ENCODE measurements around the gene SMIM36. TPM values are rescaled to one million over a fixed set of nuclear protein-coding genes. Genes with fewer than 3 reads are reported as not detected.

Gene SMIM36
- total RNA-seq, 1 donor from 2014 or later, result not detected

GRCh38 chr17:55532670-55533069 lies 21.4 kb upstream of the SMIM36 start:
- CTCF ChIA-PET, result interaction anchor here (1.1 to 4.7 kb wide), 5 partner anchors 15 to 203 kb away, joined by 3 to 31 read pairs (median 4); no protein-coding TSS in a partner anchor
- no peak overlapping the region for H3K4me3 Mint-ChIP-seq
- TF ChIP-seq CTCF (IDR thresholded peaks at IDR 0.05), result no peak
- H3K4me1 Mint-ChIP-seq, result no peaks in the 10 kb centered on the region
- no peaks in the 10 kb centered on the region for H3K9me3 Mint-ChIP-seq
- intact Hi-C loops (cut with micrococcal nuclease), result no loop called here
- H3K27me3 Mint-ChIP-seq, result no peaks in the 10 kb centered on the region
- H3K27ac Mint-ChIP-seq, result no peak overlapping the region
- H3K36me3 Mint-ChIP-seq (ENCODE audit: low read depth), result no peaks in the 10 kb centered on the region
- DNase-seq, result no peak
- POLR2A ChIA-PET, result no interaction called here
- no peak for ATAC-seq (ENCODE audit: low read depth)

- CTCF ChIA-PET, result interaction anchor here (0.8 to 4.7 kb wide), 4 partner anchors 17 to 187 kb away, joined by 3 to 31 read pairs (median 4); no protein-coding TSS in a partner anchor
- intact Hi-C loops (cut with micrococcal nuclease), result no loop called here
- H3K4me3 Mint-ChIP-seq, result no peak overlapping the region
These were observed 19.9 kb upstream of the SMIM36 start for GRCh38 chr17:55531053-55531728.

GRCh38 chr17:55530064-55530463 lies 18.8 kb upstream of the SMIM36 start:
- no peak for TF ChIP-seq CTCF (IDR thresholded peaks at IDR 0.05)
- Mint-ChIP-seq H3K27me3 (no peaks in the 10 kb centered on the region), H3K4me1 (no peaks in the 10 kb centered on the region), H3K9me3 (no peaks in the 10 kb centered on the region), H3K4me3 (no peak overlapping the region), H3K27ac (no peak overlapping the region), H3K36me3 (ENCODE audit: low read depth) (no peaks in the 10 kb centered on the region)
- DNase-seq (no peak), ATAC-seq (ENCODE audit: low read depth) (no peak)
- ChIA-PET POLR2A (no interaction called here), CTCF (interaction anchor here (0.9 to 7.4 kb wide), 4 partner anchors 56 to 188 kb away, joined by 3 to 169 read pairs (median 4); no protein-coding TSS in a partner anchor)
- intact Hi-C loops (cut with micrococcal nuclease), result no loop called here

More at GRCh38 chr17:55531053-55531728, 19.9 kb upstream of the SMIM36 start:
- POLR2A ChIA-PET, result no interaction called here
- H3K27ac Mint-ChIP-seq, result no peak overlapping the region
- H3K4me1 Mint-ChIP-seq, result no peaks in the 10 kb centered on the region
- DNase-seq (no peak), ATAC-seq (ENCODE audit: low read depth) (no peak)
- H3K9me3 Mint-ChIP-seq, result no peaks in the 10 kb centered on the region
- H3K27me3 Mint-ChIP-seq, result no peaks in the 10 kb centered on the region
- no peak for TF ChIP-seq CTCF (IDR thresholded peaks at IDR 0.05)
- H3K36me3 Mint-ChIP-seq (ENCODE audit: low read depth), result no peaks in the 10 kb centered on the region

GRCh38 chr17:55527540-55528118 lies 16.4 kb upstream of the SMIM36 start:
- Mint-ChIP-seq H3K27ac (no peak overlapping the region), H3K36me3 (ENCODE audit: low read depth) (no peaks in the 10 kb centered on the region), H3K4me3 (no peak overlapping the region), H3K27me3 (no peaks in the 10 kb centered on the region), H3K9me3 (peaks cover 2% of the 10 kb centered on the region), H3K4me1 (peaks cover 11% of the 10 kb centered on the region)
- ChIA-PET POLR2A (interaction anchor here (0.7 kb wide), 1 partner anchor 83 kb away, joined by 3 read pairs; no protein-coding TSS in a partner anchor), CTCF (interaction anchor here (0.9 to 7.4 kb wide), 9 partner anchors 13 to 208 kb away, joined by 3 to 169 read pairs (median 12); no protein-coding TSS in a partner anchor)
- ATAC-seq (ENCODE audit: low read depth) (no peak), DNase-seq (no peak)
- intact Hi-C loops (cut with micrococcal nuclease), result loop anchor here (2.0 to 10.0 kb wide), 3 partner anchors 49 to 1189 kb away; partner anchors contain the start of gene NOG
- TF ChIP-seq CTCF (IDR thresholded peaks at IDR 0.05), result no peak

All from activated B cell treated with CpG ODN at 0.5 μM for 24 hours (primary cell).